ENCODE data around the gene FTO.
"Not testable (repeated sequence)": the region's sequence is repeated elsewhere in the genome, so short reads cannot be mapped to it uniquely, and the experiment has no call there.

The FTO gene

DNA sequence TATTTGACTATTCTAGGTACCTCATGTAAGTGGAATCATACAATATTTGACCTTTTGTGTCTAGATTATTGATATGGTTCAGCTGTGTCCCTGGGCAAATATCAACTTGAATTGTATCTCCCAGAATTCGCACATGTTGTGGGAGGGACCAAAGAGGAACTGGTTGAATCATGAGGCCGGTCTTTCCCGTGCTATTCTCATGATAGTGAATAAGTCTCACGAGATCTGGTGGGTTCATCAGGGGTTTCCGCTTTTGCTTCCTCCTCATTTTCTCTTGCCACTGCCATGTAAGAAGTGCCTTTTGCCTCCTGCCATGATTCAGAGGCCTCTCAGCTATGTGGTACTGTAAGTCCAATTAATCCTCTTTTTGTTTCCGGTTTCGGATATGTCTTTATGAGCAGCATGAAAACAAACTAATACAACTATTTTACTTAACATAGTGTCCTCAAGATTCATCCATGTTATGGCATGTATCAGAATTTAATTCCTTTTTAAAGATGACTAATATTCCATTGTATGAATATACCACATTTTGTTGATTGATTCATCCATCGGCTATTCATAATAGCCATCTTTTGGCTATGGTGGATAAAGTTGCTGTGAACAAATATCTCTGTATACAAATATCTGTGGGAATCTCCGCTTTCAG is 129.1 kb downstream of the FTO start:
- DNase-seq = no peak

DNA sequence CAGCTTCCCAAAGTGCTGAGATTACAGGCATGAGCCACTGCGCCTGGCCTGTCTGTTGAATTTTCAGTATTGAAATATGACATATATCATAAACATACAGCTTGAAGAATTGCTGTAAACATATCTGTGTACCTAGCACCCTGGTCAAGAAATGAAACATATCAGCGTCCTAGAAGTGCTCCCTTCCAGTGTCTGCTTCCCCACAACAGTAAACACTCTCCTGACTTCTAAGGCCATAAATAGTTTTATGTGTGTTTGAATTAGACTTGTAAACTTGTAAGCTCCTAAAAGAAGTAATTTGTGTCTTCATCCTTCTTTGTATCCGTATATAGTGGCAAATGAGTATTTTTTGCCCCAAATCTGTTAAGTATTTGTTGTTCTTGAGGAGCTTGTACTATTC is 132.2 kb downstream of the FTO start:
- DNase-seq = no peak

DNA sequence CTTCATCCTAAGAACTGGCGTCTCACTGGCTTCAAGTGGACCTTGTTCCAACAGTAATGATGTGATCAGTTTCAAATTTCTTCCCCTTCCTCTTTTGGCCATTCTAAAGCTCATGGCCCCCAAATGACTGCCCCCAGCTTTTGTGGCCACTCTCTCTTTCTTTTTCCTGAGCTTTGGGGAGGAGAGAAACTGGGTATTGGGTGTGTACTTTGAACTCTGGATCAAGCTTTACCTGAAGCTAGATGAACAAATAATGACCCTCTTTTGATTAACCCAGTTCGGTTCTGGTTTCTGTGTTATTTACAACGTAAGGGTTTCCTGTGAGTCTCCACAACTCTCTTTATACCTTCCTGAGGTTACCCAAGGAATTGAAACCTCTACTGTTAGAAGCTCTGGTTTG is 132.7 kb downstream of the FTO start:
- DNase-seq = no peak

DNA sequence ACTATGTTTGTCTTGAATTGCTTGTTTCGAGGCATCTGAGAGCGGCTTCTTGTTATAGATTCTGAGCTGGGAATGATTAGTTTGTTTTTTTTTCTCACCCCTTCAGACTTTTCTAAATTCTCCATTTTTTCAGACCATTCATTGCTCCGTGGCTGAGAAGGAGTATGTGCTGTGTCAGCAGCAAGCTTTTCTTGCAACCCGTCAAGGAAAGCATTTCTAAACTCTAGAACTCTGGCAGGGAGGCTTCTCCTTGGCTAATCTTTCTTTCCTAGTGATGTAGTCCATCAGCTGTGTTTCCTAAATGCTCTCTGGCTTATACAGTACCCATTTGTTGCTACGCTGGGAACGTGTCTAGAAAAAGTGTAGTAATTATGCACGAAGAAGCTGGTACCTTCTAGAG is 133.5 kb downstream of the FTO start:
- no peak for DNase-seq

DNA sequence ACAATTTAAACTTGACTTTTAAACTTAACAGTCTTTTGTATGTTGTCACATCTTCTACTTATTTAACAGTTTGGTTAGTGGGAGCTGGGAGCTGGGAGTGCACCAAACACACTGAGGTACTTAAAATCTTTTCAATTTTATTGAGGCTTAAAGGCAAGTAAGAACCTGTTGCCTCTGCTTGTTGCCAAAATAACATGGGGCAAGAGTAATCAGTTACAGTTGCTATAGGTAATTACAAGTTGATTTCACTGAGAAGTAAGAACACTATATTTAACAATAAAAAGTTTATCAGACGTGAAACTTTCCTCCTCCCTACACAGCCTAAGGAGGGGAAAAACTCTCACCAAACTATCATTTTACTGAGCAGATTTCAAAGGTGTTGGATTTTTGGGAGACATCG is 135.2 kb downstream of the FTO start:
- DNase-seq = no peak

DNA sequence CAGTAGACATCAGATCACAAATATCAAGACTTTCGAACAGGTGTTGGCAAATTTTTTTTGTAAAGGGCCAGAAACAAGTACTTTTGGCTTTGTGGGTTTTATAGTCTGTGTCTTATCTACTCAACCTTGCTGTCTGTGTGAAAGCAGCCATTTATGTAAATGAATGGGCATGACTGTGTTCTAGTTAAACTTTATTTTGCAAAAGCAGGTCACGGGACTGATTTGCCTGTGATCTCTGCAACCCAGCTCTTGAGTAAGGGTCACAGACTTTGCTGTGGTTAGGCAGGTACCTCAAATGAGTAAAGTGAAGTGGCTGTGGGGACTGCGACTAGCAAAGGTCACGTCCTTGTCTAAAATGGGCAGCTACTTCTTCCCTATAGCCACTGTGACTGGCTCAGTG is 136.5 kb downstream of the FTO start:
- no peak for DNase-seq

DNA sequence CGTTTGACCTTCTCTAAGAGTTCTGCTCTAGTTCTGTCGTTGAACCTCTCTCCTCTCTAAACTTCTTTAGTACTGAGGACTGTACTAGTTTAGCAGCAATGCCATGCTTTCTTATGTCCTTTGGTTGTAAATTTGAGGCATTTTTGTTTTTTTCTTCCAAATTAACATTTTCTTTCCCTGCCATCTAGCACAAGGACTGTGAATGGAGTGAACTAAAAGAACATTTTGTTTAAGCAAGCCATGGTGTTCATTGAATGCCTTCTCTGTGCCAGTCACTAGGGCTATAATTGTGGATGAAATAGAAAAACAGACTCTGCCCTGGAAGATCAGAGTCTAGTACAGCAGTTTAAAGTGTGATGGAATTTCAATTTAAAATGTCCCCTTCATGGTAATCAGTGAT is 137.9 kb downstream of the FTO start:
- no peak for DNase-seq

DNA sequence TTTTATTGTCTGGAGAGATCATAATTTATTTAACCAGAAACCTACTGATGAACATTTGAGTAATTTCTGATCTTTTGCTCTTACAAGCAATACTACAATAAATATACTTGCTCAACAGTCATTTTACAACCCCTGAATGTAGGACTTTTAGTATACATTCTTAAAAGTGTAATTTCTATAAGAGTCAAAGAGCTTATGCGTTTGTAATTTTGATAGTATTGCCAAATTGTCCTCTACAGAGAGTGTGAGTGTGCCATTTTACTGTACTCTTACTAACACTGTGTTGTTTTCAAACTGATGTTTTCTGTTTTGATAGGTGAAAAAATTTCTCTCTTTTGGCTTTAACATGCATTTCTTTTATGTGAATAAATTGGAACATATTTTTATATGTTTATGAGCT is 139.1 kb downstream of the FTO start:
- no peak for DNase-seq

DNA sequence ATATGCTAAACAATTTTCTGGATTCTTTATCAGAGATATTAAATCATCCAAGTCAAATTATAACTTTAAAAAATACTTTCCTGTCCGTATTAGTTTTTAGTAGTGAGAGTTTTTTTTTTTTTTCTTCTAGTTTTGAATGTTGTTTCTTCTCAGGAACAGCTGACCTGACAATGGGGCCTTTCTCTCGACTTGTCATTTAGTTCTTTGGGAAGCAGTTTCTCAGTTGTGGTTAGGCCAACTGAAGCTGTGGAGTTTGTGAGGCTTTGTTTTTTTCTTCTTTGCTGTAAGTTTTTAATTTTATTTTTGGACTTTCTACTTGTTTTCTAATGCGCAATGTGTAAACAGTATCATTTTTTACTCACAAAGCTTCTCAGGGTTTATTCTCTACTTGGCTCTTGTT is 140.8 kb downstream of the FTO start:
- DNase-seq = no peak

DNA sequence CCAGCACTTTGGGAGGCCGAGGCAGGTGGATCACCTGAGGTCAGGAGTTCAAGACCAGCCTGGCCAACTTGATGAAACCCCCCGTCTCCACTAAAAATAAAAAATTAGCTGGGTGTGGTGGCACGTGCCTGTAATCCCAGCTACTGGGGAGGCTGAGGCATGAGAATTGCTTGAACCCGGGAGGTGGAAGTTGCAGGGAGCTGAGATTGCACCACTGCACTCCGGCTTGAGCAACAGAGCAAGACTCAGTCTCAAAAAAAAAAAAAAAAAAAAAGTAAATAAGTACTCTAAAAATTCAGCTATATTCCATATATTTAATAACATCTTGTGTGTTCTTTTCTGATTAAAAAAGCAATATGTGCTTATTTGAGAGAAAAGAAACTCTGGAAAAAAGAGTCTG is 142.6 kb downstream of the FTO start:
- DNase-seq = not testable (repeated sequence)

DNA sequence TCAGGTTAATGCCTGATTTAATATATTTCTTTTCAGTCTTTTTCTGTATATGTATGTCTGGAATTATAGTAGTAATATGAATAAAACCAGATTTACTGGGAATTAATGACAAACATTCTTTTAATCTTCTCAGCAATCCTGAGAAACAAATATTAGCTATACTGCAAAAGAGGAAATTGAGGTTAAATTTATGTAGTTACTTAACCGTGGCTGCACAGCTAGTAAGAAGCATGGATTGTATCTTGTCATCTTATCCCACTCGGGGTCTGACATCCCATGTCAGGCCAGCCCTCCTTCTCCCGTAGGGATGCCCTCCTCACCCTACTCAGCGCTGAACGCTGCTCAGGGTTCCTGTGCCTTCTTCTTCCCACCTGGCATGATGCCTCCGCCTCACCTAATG is 143.0 kb downstream of the FTO start:
- DNase-seq = no peak

DNA sequence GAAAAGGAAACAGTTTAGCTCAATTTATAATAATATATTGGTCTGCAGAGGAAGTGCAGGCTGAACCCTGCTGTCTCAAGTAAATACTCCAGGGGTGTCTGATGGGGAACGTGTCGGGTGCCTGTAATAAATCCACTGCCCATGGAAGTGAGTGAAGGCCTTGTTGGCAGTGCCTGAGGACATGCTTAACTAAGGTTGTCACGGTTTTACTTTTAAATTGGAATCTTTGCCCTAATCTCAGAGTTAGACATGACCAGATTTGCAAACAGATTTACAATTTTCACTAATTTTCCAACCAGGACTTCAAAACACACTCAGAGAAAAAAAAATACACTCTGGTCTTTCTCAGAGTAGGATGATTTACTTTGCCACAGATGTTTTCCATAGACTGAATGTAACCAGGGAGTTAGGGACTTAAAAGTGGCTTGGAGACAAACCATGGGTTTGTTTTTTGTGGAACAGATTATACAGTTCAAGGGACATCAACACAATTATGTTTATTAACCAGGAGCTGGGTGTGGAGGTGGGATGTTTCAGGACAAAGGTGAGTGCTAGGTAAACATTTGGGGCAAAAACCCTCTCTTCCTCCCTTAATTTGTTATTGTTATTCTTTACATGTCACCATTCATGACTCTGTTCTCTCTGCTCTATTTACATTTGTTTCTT is 144.5 kb downstream of the FTO start:
- no peak for DNase-seq

DNA sequence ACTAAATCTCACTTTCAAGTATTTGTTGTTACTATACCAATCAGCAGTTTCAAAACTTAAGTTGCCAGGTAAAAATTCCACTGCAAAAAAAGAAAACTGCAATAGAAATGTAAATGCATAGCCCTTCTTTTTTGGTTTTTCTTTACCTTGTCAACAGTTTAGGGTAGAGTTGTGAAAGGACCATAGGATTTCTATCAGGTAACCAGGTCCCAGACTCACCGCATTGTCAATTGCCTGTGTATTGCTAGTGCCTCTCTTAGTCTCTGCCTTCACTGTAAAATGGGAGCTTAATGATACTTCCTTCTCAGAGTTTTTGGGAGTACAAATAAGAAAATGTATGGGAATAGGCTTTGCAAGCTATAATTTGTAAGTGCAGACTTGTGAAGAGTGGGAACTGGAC is 145.0 kb downstream of the FTO start:
- no peak for DNase-seq

DNA sequence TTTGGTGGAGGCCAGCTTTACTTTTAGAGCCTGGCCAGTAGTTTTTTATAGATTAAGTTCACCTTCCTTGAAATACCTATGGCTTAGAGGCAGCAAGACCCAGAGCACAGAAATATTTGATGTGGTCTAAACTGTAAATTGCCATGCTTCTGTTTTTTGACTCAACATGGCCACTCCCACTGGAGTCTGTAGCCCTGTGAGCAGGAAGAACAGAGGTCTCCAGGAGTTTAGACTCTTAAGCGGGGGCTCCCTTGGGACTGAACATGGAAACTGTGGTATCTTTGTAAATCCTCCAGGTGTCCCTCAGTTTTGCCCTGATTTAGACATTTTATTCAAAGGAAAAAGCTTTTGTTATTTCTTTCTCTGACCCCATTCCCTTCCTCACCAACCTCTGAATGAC is 145.6 kb downstream of the FTO start:
- no peak for DNase-seq

DNA sequence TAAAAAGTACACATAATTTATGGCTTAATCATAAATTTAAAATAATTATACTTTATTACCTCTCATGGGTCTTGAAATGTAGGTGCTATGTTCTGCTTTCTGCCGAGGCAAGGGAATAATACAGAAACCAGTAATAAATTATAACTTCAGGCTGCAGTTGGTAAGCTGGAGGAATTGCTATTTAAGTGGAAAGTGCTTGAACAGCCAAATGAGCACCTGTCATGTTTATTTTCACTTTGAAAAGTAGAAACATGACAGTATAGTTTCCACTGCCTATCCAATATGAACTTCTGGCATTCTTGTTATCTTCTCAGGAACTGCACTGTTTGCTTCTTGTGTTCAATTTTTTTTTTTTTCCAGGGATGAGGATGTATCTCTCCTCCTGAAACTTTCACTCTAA is 146.0 kb downstream of the FTO start:
- DNase-seq = no peak

DNA sequence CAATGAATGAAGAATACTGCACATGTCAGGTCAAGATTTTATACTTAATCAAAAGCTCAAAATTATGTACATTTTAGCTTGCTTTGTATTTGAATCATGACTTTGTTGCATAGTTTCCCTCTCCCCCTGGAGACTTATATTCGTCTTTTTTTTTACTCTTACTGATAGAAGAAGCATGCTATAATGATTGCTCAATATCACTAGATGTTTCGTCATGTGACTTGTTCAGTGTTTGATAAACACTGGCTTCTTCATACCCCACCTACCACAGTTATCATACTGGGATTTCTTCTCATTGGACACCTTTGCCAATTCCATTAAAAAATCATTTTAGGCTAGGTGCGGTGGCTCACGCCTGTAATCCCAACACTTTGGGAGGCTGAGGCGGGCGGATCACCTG is 148.7 kb downstream of the FTO start:
- no peak for DNase-seq

DNA sequence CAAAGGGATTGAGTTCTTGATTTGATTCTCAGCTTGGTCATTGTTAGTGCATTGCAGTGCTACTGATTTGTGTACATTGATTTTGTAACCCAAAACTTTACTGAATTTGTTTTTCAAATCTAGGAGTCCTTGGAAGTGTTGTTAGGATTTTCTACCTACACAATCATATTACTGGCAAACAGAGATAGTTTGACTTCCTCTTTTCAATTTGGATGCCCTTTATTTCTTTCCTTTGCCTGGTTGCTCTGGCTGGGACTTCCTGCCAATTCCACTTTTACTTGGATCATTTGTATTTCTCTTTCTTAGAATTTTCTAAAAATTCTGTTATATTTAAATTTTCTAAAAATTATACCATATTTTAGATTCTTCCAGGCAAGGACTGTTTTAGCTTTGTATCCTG is 151.1 kb downstream of the FTO start:
- DNase-seq = no peak

DNA sequence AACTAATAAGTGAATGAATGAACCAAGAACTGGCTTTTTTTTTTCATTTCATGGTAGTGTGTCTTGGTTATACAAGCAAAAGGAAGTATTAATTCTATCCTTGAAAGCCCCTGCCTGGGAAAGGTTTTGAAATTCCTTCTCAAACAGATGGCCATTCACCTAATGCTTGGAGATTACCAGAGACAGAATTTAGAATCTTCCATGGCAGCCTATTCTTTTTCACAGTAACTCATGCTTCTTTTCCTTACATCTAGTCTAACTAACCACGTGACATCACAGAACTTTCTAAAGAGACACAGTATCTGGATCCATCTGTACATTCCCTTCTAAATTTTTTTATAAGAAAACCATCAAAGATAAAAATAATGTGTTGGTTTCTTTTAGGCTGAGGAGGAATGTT is 151.6 kb downstream of the FTO start:
- DNase-seq = no peak

DNA sequence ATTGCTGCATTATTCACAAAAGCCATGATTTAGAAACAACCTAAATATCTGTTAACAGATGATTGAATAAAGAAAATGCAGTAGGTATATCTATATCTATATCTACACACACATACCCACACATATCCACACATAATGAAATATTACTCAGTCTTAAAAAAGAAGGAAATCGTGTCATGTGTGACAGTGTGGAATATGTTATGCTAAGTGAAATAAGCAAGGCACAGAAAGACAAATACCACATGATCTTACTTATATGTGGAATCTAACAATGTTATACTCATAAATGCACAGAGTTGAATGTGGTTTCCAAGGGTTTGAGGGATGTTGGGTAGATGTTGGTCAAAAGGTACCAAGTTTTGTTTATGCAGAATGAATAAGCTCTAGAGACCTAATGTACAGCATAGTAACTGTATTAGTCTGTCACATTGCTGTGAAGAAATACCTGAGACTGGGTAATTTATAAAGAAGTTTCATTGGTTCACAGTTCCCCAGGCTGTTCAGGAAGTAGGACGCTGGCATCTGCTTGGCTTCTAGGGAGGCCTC is 156.1 kb downstream of the FTO start:
- no peak for DNase-seq

DNA sequence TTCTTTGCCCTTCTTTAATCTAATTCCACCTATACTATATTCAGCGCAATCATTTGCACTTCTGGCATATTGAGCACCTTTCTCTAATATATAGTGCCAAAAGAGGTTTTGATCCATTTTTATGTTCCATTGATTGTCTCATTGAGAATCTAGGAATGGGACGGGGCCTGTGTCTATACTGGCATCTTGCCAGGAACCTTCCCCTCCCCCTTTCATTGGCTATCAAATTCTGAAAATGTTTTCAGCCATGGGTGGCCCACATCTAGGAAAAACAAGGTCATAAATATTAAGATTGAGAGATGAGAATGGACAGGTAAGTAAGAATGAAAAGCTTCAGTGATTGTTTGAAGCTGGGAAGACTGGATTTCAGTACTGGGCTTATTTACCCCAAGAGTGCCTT is 159.9 kb downstream of the FTO start:
- DNase-seq = no peak

DNA sequence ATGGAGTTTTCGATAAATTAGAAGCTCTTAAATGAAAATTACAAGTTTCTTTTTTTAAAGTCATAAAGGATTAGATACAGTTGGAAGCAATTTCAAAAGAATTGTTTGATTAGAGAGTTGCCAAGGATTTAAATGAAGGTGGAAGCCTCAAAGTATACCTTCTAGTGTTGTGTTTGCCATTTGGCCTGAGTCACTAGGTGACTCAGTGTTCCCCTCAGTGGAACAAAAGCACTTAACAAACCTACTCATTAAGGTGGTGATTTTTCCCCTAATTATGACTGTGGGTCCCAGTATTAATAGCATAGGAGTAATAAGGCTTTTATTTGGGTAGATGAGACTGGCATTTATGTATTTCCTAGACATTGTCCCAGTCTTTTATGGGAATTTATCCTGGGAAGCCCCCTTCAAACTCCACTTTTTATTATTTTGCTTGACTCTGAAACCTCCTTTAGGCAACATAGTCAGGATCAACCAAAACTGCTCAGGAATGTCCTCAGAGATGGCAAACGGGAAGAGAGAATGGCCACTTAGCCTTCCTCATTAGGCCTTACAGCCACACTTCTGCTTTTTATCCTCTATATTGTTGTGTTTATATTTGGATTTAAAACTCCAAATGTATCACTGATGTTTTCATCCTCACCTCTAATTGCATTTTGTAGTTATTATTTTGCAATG is 161.0 kb downstream of the FTO start:
- no peak for DNase-seq

DNA sequence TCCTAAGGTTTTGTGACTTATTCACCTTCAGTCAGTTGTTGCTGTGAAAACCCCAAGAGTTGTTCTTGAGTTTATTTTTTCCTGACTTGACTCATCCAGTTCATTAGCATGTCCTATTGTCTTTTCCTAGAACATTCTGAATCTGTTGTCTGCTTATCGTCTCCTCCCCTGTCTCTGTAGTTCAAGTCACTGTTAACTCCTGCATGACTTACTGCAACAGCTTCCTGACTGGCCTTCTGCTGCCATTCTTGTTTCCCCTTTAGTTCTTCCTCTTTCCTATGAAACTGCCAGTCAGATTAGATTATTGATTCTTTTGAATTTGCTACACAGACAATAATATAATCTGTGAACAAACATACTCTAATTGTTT is 161.5 kb downstream of the FTO start:
- DNase-seq = no peak

DNA sequence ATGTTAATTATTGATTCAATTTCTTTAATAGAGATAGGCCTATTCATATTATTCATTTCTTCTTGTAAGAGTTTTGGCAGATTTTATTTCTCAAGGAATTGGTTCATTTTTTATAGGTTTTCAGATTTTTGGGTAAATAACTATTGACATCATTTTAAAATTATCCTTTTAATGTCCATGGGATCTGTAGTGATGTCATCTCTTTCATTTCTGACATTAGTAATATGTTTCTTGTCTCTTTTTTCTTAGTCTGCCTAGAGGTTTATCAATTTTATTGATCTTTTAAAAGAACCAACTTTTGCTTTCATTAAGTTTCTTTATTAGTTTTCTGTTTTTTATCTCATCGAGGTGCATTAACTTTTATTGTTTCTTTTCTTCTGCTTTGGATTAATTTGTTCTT is 162.6 kb downstream of the FTO start:
- no peak for DNase-seq

DNA sequence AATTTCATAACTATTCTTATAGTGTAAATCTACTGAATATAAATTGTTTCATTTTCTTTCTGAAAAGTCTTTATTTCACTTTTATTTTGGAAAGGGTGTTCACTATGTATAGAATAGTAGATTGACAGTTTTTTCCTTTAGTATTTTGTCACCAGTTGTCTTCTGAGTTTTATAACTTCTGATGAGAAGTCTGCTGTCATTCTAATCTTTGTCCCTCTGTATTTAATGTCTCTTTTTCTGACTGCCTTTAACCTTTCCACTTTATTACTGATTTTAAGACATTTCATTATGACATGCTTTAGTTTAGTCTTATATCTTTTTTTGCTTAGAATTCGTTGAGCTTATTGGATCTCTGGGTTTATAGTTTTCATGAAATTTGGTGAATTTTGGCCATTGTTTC is 166.9 kb downstream of the FTO start:
- DNase-seq = no peak

Measured in activated CD8-positive, alpha-beta memory T cell treated with anti-CD3 and anti-CD28 coated beads, Interleukin-2, amount 50 U/mL, for 48 hours (primary cell).